GM20000 (cell line): ENCODE measurements around the gene DAGLA.

Experiments used
- DNase-seq: peaks from one replicate; pipeline ENCODE4 v3.0.0; 2012; ENCODE audit warnings: low spot score
- CTCF ChIP-seq: IDR thresholded peaks from 2 replicates; pipeline ENCODE4 v1.5.1; 2012; ENCODE audit warnings: mild to moderate bottlenecking, control low read depth; ENCODE audit errors: extremely low read depth, missing control alignments

Gene DAGLA

GRCh38 chr11:61694946-61695706 is 14.9 kb downstream of the DAGLA start:
- DNase-seq = no peak
- TF ChIP-seq CTCF = no peak

GRCh38 chr11:61695917-61696316 is 15.7 kb downstream of the DAGLA start:
- no peak for TF ChIP-seq CTCF
- peak; percentile 68 for DNase-seq

- no peak for DNase-seq
- no peak for TF ChIP-seq CTCF
Observed at GRCh38 chr11:61696602-61697001, 16.4 kb downstream of the DAGLA start.

GRCh38 chr11:61697078-61697502 is 16.9 kb downstream of the DAGLA start:
- no peak for TF ChIP-seq CTCF
- DNase-seq = no peak

GRCh38 chr11:61697764-61698163 is 17.6 kb downstream of the DAGLA start:
- no peak for TF ChIP-seq CTCF
- DNase-seq = no peak

GRCh38 chr11:61698173-61698948 is 18.2 kb downstream of the DAGLA start:
- TF ChIP-seq CTCF = no peak
- no peak for DNase-seq

- no peak for DNase-seq
- TF ChIP-seq CTCF = no peak
Observed at GRCh38 chr11:61699737-61700160, 19.6 kb downstream of the DAGLA start.
